ENCODE measurements around the gene FILIP1.
A peak's percentile ranks its signal among the peaks of the same experiment; 100 is the strongest.

The FILIP1 gene

GRCh38 chr6:75268121-75268987, 225.2 kb downstream of the FILIP1 start:
- no peak for DNase-seq (ENCODE audit: low spot score)

GRCh38 chr6:75267461-75267860, 226.1 kb downstream of the FILIP1 start:
- no peak for DNase-seq (ENCODE audit: low spot score)

GRCh38 chr6:75266716-75267291, 226.8 kb downstream of the FILIP1 start:
- DNase-seq (ENCODE audit: low spot score), result peak; percentile 44

GRCh38 chr6:75263401-75263750, 230.2 kb downstream of the FILIP1 start:
- no peak for DNase-seq (ENCODE audit: low spot score)

- DNase-seq (ENCODE audit: low spot score), result no peak
These were observed 230.7 kb downstream of the FILIP1 start for GRCh38 chr6:75262716-75263400.

- no peak for DNase-seq (ENCODE audit: low spot score)
These were observed 232.3 kb downstream of the FILIP1 start for GRCh38 chr6:75261299-75261698.

GRCh38 chr6:75257343-75258087, 236.1 kb downstream of the FILIP1 start:
- no peak for DNase-seq (ENCODE audit: low spot score)

- DNase-seq (ENCODE audit: low spot score), result no peak
These were observed 243.0 kb downstream of the FILIP1 start for GRCh38 chr6:75250552-75250951.

- DNase-seq (ENCODE audit: low spot score), result no peak
These were observed 243.8 kb downstream of the FILIP1 start for GRCh38 chr6:75249837-75250236.

GRCh38 chr6:75246386-75246785, 247.2 kb downstream of the FILIP1 start:
- DNase-seq (ENCODE audit: low spot score), result peak; percentile 18

GRCh38 chr6:75244063-75244584, 249.5 kb downstream of the FILIP1 start:
- DNase-seq (ENCODE audit: low spot score), result no peak

- peak; percentile 78 for DNase-seq (ENCODE audit: low spot score)
These were observed 250.1 kb downstream of the FILIP1 start, which contains the start of gene COX7A2 for GRCh38 chr6:75243333-75244062. Gene COX7A2 (minus strand): TSS chr6:75243801. CDS start chr6:75243734, 67 bp downstream.
